GM18505 (cell line): ENCODE data around the gene CHD8.
A peak's percentile ranks its signal among the peaks of the same experiment; 100 is the strongest.

Experiments used
- ATAC-seq: cut with Tn5 transposase; IDR thresholded peaks from one replicate; pipeline ENCODE4 v1.9.1; 2021; ENCODE audit not compliant: unreplicated experiment
- POLR2A ChIP-seq: IDR thresholded peaks from 4 replicates; pipeline ENCODE4 v1.6.1; 2011; ENCODE audit warnings: borderline replicate concordance; ENCODE audit not compliant: insufficient read depth, insufficient read length; ENCODE audit errors: extremely low read depth

CHD8 gene, protein sequence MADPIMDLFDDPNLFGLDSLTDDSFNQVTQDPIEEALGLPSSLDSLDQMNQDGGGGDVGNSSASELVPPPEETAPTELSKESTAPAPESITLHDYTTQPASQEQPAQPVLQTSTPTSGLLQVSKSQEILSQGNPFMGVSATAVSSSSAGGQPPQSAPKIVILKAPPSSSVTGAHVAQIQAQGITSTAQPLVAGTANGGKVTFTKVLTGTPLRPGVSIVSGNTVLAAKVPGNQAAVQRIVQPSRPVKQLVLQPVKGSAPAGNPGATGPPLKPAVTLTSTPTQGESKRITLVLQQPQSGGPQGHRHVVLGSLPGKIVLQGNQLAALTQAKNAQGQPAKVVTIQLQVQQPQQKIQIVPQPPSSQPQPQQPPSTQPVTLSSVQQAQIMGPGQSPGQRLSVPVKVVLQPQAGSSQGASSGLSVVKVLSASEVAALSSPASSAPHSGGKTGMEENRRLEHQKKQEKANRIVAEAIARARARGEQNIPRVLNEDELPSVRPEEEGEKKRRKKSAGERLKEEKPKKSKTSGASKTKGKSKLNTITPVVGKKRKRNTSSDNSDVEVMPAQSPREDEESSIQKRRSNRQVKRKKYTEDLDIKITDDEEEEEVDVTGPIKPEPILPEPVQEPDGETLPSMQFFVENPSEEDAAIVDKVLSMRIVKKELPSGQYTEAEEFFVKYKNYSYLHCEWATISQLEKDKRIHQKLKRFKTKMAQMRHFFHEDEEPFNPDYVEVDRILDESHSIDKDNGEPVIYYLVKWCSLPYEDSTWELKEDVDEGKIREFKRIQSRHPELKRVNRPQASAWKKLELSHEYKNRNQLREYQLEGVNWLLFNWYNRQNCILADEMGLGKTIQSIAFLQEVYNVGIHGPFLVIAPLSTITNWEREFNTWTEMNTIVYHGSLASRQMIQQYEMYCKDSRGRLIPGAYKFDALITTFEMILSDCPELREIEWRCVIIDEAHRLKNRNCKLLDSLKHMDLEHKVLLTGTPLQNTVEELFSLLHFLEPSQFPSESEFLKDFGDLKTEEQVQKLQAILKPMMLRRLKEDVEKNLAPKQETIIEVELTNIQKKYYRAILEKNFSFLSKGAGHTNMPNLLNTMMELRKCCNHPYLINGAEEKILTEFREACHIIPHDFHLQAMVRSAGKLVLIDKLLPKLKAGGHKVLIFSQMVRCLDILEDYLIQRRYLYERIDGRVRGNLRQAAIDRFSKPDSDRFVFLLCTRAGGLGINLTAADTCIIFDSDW (N-terminal part only)

DNA sequence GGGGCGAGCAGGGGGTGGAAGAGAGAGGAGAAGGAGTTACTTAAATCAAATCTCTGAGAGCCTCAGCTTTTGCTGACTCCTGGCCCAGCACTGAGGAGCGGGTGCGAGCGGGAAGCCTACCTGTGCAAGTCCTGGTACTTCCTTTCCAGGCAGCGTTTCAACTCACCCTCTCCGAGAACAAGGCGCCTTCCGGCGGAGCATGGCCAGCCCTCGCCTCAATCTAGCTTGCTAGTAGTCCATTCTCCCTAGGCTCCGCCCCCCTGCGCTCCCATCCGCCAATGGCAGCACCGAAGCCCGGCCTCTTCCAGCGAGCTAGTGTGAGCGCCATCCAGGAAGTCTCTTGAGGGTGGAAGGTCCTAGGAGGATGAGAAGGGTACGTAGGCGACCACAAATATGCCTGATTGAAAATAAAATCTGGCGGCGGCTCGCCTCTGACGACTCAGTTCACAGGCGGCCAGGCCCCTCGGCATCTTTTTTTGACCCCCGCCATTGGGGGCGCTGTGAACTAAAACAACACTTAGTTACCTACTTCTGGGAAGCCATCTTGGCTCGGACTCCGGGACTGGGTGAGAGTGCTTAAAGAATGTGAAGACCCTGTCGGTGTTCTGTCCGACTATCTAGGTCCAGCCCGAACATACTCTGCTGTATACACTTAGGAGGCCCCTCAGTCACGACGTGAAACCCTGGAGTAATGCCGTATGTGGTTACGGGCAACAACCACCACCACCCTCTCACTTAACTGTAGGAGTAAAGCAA lies at the start of gene CHD8:
Gene CHD8, minus strand, starts transcription at position 212 of the 756 bp plus-strand sequence. CDS start 24,480 bp downstream, outside the sequence.
- ATAC-seq, result peak; percentile 97
- peak; percentile 90 for TF ChIP-seq POLR2A

DNA sequence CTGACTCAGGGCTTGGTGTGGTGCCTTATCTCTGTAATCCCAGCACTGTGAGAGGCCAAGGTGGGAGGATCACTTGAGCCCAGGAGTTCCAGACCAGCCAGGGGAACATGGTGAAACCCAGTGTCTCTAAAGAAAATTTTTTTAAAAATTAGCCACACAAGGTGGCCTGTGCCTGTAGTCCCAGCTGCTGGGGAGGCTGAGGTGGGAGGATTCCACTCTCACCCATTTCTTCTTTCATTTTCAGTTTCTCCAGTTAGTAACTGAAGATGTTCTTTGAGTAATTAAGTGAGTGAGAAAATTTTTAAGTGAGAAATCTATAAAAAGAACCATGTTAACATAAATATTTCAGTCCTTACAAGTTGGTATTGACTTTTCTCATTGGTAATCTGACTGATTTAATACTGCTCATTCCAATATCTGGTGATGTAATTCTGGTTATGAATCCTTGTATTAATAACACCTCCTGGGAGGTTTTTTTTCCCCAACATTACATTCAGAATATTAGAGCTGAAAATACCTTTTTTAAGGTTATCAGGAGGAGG lies 49.2 kb upstream of the CHD8 start:
- peak; percentile 78 for ATAC-seq

DNA sequence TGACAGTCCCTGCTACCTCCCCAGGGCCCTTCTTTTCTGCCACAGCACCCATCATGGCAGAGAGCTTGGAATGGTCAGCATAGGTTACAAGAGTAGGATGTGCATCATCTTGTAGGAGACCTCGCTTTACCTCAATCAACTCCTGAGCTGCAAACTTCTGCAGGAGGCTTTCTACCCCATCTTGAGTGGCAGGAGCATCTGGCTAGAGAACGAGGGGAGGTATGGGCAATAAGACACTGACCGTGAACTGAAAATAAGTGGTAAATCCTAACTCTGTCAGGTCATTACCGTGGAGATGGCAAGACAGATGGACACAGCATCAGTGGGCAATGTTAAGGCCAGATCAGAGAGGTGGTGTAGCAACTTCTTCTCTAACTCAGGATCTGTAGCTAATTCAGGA lies 47.5 kb upstream of the CHD8 start:
- no peak for TF ChIP-seq POLR2A

More for the DNA sequence above, 49.2 kb upstream of the CHD8 start:
- TF ChIP-seq POLR2A, result no peak

DNA sequence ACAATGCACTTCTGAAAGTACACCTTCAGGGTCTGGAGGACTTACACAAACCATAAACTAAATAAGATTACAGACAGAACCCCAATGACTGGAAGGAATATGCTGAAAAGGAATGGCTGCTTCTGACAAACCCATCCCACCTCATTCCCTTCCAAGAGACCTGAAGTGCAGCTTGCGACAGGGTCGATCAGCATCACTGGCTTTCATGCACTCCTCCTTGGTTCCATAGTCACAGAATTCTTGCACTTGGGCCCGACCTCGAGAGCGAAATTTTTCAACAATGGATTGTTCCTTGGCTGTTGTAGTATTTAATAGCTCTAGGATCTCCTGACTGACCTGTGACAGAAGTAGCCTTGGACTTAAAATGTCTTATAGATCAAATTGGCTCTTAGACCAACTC lies 45.6 kb upstream of the CHD8 start:
- no peak for TF ChIP-seq POLR2A
- ATAC-seq, result no peak

More for the DNA sequence above, 47.5 kb upstream of the CHD8 start:
- no peak for ATAC-seq

- no peak for TF ChIP-seq POLR2A
- ATAC-seq, result no peak
Observed at GRCh38 chr14:21498540-21499526, 42.9 kb upstream of the CHD8 start.

GRCh38 chr14:21496453-21496852 lies 40.5 kb upstream of the CHD8 start:
- no peak for TF ChIP-seq POLR2A
- no peak for ATAC-seq

DNA sequence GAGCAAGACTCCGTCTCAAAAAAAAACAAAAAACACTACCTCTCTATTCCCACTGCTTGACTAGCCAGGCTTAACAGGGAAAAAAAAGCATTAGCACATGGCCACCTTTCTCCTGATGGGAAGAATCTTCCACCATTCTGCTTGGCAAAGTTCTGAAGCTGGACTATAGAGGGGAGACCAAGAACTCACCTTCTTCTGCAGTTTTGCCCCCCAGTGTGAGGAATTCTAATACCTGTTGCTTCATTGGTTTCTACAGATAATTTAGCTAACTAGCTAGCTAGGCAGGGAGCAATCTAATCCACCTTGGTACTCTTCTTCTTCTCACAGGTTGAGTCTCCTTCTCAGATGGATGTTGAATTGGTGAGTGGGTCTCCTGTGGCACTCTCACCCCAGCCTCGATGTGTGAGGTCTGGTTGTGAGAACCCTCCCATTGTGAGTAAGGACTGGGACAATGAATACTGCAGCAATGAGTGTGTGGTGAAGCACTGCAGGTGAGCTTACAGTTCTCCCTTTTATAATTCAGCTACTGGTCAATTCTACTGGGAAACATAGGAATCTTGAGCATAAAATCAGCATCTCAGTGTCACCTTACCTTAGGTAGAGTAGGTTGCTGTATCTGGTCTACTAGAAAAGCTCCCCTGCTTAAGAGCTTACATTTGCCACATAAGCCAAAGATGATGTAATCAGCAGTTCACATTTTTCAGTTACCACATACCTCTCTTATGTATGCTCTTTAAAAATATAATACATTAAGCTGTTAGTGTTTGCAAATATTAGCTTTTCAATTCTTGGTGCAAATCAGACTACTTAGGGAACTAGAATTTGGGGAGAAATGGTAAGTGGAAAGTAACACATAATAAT lies 39.2 kb upstream of the CHD8 start:
- ATAC-seq, result no peak
- TF ChIP-seq POLR2A, result no peak

DNA sequence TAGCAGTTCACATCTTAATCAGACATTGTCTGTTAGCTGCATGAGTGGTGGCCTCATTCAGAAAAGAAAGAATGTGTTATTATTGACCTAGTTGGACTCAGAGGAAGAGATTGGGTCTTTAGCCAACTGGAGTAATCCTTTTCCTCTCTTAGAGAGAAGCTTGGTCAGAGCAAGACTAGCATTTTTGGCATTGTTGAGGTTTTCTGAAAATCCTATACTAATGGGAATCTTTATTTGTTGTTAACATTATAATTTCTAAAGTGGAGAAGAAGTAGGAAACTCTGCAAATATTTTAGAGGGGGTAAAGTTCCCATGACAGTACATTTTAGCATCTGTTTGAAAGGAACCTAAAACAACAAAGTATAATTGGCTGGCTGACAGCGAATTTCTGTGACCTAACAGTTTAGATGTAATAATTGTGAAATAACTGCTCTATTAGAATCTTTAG lies 30.7 kb upstream of the CHD8 start:
- TF ChIP-seq POLR2A, result no peak
- no peak for ATAC-seq

GRCh38 chr14:21476925-21477681 lies 21.2 kb upstream of the CHD8 start, which contains the start of the genes RAB2B and TOX4:
TSS of gene RAB2B (minus strand) at chr14:21476959. CDS start at chr14:21476872, 87 bp downstream.
TSS of gene TOX4 (plus strand) at chr14:21477195. CDS start at chr14:21477279, 84 bp downstream.
- peak; percentile 81 for TF ChIP-seq POLR2A
- peak; percentile 99 for ATAC-seq
